ENCODE results near the gene PRSS33.
A peak's percentile ranks its signal among the peaks of the same experiment; 100 is the strongest.

Gene PRSS33

GRCh38 chr16:2753733-2754020 is 33.7 kb downstream of the PRSS33 start:
- FAIRE-seq, result no peak

GRCh38 chr16:2752850-2753732 is 34.3 kb downstream of the PRSS33 start:
- FAIRE-seq (no peak), DNase-seq (ENCODE audit: insufficient read length, low spot score) (peak; percentile 78)
- TF ChIP-seq POU2F2 (IDR thresholded peaks at IDR 0.05; ENCODE audit: low read depth, low read length), result no peak
- TF ChIP-seq POLR2A (IDR thresholded peaks at IDR 0.05; ENCODE audit: low read depth, low read length), result peak; percentile 9; the same call in 1 of the 2 replicates

More at GRCh38 chr16:2753733-2754020, 33.7 kb downstream of the PRSS33 start:
- DNase-seq (ENCODE audit: insufficient read length, low spot score), result no peak
- TF ChIP-seq POLR2A (IDR thresholded peaks at IDR 0.05; ENCODE audit: low read depth, low read length) (peak; percentile 19; the same call in 1 of the 2 replicates), PAX5 (IDR thresholded peaks at IDR 0.05; ENCODE audit: insufficient read depth, low read length, severe bottlenecking) (no peak)

GRCh38 chr16:2752035-2752849 is 35.1 kb downstream of the PRSS33 start, which contains the start of gene SRRM2:
SRRM2 (plus strand) TSS chr16:2752638; CDS start chr16:2756365, 3,727 bp downstream.
- FAIRE-seq (peak; percentile 96), DNase-seq (ENCODE audit: insufficient read length, low spot score) (peak; percentile 97)
- peak; percentile 64 for TF ChIP-seq TAF1 (IDR thresholded peaks at IDR 0.05; ENCODE audit: low read depth, low read length)
- peak; percentile 69; the same call in 1 of the 2 replicates for TF ChIP-seq POU2F2 (IDR thresholded peaks at IDR 0.05; ENCODE audit: low read depth, low read length)
- TF ChIP-seq PAX5 (IDR thresholded peaks at IDR 0.05; ENCODE audit: insufficient read depth, low read length, severe bottlenecking), result no peak
- TF ChIP-seq POLR2A (IDR thresholded peaks at IDR 0.05; ENCODE audit: low read depth, low read length), result peak; percentile 78
- peak; percentile 74 for TF ChIP-seq POLR2AphosphoS5 (IDR thresholded peaks at IDR 0.05; ENCODE audit: low read depth, low read length)
- no peak for TF ChIP-seq SPI1 (IDR thresholded peaks at IDR 0.05; ENCODE audit: low read depth, low read length)

DNA sequence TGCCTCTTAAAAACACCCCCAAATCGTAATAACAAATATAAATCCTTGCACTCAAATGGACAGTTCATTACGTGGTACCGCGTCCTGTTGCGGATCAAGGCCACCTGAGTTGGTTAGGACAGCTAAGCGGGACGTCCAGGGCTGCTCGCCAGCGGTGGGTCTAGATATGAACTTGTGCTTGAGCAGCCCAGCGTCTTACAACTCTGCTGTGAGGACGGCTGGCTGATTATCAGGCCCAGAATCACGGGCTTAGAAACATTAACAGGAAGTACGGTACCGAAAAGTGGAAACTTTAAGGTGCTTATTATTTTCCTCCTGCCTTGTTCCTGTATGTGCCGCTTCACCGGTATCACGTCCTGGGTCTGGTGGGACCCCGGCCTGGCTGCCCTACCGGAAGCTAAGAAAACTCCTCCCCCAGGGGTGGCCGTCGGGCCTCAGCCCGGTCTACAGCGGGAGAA is 35.8 kb downstream of the PRSS33 start:
- DNase-seq (ENCODE audit: insufficient read length, low spot score) (peak; percentile 84), FAIRE-seq (peak; percentile 59)
- TF ChIP-seq TAF1 (IDR thresholded peaks at IDR 0.05; ENCODE audit: low read depth, low read length), result no peak
- no peak for TF ChIP-seq SPI1 (IDR thresholded peaks at IDR 0.05; ENCODE audit: low read depth, low read length)
- peak; percentile 75; the same call in 1 of the 2 replicates for TF ChIP-seq POLR2AphosphoS5 (IDR thresholded peaks at IDR 0.05; ENCODE audit: low read depth, low read length)
- TF ChIP-seq POLR2A (IDR thresholded peaks at IDR 0.05; ENCODE audit: low read depth, low read length), result no peak

DNA sequence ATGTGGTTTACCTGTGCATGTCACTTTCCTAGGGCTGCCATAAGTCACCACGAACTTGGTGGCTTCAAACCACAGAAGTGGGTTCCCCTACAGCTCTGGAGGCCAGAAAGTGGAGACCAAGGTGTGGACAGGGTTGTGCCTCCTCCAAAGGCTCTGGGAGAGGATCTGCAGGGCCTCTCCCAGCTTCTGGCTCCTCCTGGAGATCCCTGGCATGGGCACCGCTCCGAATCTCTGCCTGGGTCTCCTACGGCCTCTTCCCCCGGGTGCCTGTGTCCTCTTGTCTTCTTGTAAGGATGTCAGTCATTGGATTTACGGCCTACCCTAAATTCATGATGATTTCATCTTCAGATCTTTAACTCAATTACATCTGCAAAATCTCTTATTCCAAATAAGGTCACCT is 37.4 kb downstream of the PRSS33 start:
- no peak for TF ChIP-seq TAF1 (IDR thresholded peaks at IDR 0.05; ENCODE audit: low read depth, low read length)
- no peak for TF ChIP-seq POLR2A (IDR thresholded peaks at IDR 0.05; ENCODE audit: low read depth, low read length)
- TF ChIP-seq POLR2AphosphoS5 (IDR thresholded peaks at IDR 0.05; ENCODE audit: low read depth, low read length), result no peak
- no peak for TF ChIP-seq POU2F2 (IDR thresholded peaks at IDR 0.05; ENCODE audit: low read depth, low read length)
- TF ChIP-seq SPI1 (IDR thresholded peaks at IDR 0.05; ENCODE audit: low read depth, low read length), result no peak
- TF ChIP-seq PAX5 (IDR thresholded peaks at IDR 0.05; ENCODE audit: insufficient read depth, low read length, severe bottlenecking), result no peak
- no peak for FAIRE-seq
- DNase-seq (ENCODE audit: insufficient read length, low spot score), result no peak

GRCh38 chr16:2749476-2749875 is 37.9 kb downstream of the PRSS33 start:
- no peak for FAIRE-seq
- no peak for TF ChIP-seq POLR2AphosphoS5 (IDR thresholded peaks at IDR 0.05; ENCODE audit: low read depth, low read length)

GRCh38 chr16:2748757-2749455 is 38.5 kb downstream of the PRSS33 start:
- TF ChIP-seq POU2F2 (IDR thresholded peaks at IDR 0.05; ENCODE audit: low read depth, low read length) (no peak), POLR2A (IDR thresholded peaks at IDR 0.05; ENCODE audit: low read depth, low read length) (no peak), SPI1 (IDR thresholded peaks at IDR 0.05; ENCODE audit: low read depth, low read length) (no peak), TAF1 (IDR thresholded peaks at IDR 0.05; ENCODE audit: low read depth, low read length) (no peak), PAX5 (IDR thresholded peaks at IDR 0.05; ENCODE audit: insufficient read depth, low read length, severe bottlenecking) (no peak), POLR2AphosphoS5 (IDR thresholded peaks at IDR 0.05; ENCODE audit: low read depth, low read length) (no peak)
- no peak for DNase-seq (ENCODE audit: insufficient read length, low spot score)
- no peak for FAIRE-seq

More at GRCh38 chr16:2749476-2749875, 37.9 kb downstream of the PRSS33 start:
- no peak for DNase-seq (ENCODE audit: insufficient read length, low spot score)

- no peak for TF ChIP-seq PAX5 (IDR thresholded peaks at IDR 0.05; ENCODE audit: insufficient read depth, low read length, severe bottlenecking)
- TF ChIP-seq POLR2A (IDR thresholded peaks at IDR 0.05; ENCODE audit: low read depth, low read length), result no peak
- TF ChIP-seq POU2F2 (IDR thresholded peaks at IDR 0.05; ENCODE audit: low read depth, low read length), result no peak
- TF ChIP-seq TAF1 (IDR thresholded peaks at IDR 0.05; ENCODE audit: low read depth, low read length), result no peak
- no peak for TF ChIP-seq SPI1 (IDR thresholded peaks at IDR 0.05; ENCODE audit: low read depth, low read length)
- no peak for TF ChIP-seq POLR2AphosphoS5 (IDR thresholded peaks at IDR 0.05; ENCODE audit: low read depth, low read length)
- DNase-seq (ENCODE audit: insufficient read length, low spot score) (no peak), FAIRE-seq (no peak)
Measured at GRCh38 chr16:2745961-2746360, 41.4 kb downstream of the PRSS33 start.

DNA sequence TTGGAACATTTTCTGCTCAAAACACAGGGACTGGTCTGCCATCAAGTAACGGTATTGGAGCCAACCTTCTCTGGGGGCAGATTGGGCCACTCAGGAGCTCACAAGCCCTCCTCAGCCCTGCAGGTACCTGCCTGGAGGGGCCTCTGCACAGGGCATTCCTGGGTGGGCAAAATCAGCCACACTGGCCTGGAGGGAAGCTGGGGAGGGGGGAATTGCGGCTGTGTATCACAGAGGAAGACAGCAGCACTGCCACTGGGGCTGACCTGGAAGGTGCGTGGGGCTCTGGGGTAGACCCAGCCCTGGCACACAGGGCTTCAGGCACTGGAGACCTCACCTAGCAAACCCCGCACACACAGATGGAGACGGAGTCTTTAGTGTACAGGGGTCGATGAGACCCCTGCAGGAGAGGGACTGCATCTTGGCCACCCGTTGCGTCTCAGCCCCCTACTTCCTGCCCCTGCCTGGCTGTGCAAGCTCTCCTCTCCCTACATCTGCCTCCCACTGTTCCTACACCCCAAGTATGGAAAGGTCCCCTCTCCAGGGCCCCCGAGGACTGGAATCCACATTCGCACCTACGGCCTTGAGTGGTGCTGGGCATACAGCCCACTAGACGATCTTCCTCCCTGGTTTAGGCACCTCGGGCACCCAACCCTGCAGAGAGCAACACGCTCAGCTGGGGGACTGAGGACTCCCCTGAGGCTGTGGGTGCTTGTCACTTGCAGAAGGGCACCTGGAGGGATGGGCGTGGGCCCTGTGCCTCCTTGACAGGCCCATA is 42.1 kb downstream of the PRSS33 start:
- FAIRE-seq (no peak), DNase-seq (ENCODE audit: insufficient read length, low spot score) (no peak)
- no peak for TF ChIP-seq TAF1 (IDR thresholded peaks at IDR 0.05; ENCODE audit: low read depth, low read length)
- TF ChIP-seq POU2F2 (IDR thresholded peaks at IDR 0.05; ENCODE audit: low read depth, low read length), result no peak
- TF ChIP-seq SPI1 (IDR thresholded peaks at IDR 0.05; ENCODE audit: low read depth, low read length), result no peak
- TF ChIP-seq POLR2A (IDR thresholded peaks at IDR 0.05; ENCODE audit: low read depth, low read length), result no peak

Measured in GM12891 (cell line).